Measurements from ENCODE around the gene SSTR3.

DNA sequence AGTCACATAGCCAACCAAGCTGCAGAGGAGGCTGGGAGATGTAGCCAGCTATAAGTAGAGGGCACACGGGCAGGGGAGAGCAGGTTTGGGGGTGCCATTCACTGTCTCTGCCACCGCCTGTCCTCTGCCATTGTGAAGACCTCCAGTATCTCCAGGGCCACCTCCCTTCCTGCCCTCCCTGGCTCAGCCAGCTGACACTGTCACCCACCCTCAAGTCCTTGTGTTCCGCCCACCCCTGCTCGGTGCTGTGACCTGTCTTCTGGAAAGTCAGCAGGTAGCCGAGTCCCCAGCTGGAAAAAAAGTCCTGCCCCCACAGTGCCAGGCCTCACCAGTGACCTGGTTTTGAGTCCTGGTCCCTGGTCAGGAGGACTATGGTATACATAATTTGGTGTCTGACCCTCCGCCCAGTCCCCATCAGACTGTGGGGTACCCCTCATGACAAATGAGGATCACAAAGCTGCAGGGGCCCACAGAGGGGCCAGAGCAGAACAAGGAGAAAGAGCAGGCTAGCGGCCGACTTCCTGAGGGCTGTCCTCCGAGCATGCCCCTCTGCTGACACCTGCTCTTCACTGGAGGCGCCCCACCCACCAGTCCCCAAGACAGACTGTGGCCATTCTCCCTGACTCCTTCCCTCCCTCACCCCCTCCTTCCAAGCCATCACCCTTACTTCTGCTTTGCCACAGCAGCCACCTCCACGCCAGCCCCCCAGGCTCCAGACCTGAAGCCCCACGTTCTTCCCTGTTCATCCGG lies 55.4 kb downstream of the SSTR3 start:
- TF ChIP-seq CTCF (IDR thresholded peaks at IDR 0.05; ENCODE audit: low read length) (no peak), EZH2phosphoT487 (IDR thresholded peaks at IDR 0.05; ENCODE audit: low read length) (no peak), EZH2 (optimal IDR thresholded peaks at IDR 0.05; ENCODE audit: low read depth, low read length) (no peak)

Measured in MM.1S (cell line).